GM21360 (cell line): ENCODE results near the gene RUFY3.
"Not testable (repeated sequence)": the region's sequence is repeated elsewhere in the genome, so short reads cannot be mapped to it uniquely, and the experiment has no call there.

Experiments used
- ATAC-seq: cut with Tn5 transposase; IDR thresholded peaks from one replicate; pipeline ENCODE4 v1.9.1; 2021; ENCODE audit warnings: mild to moderate bottlenecking, moderate library complexity; ENCODE audit not compliant: unreplicated experiment

RUFY3 gene

GRCh38 chr4:70769396-70769795 lies 47.6 kb downstream of the RUFY3 start:
- not testable (repeated sequence) for ATAC-seq

- ATAC-seq: peak; percentile 57
Observed at GRCh38 chr4:70772929-70773555, 51.3 kb downstream of the RUFY3 start.

GRCh38 chr4:70778888-70779422 lies 57.2 kb downstream of the RUFY3 start:
- ATAC-seq: no peak

GRCh38 chr4:70783096-70783495 lies 61.3 kb downstream of the RUFY3 start:
- ATAC-seq: no peak

GRCh38 chr4:70787496-70787895 lies 65.7 kb downstream of the RUFY3 start:
- no peak for ATAC-seq

- no peak for ATAC-seq
Observed at GRCh38 chr4:70788733-70789132, 67.0 kb downstream of the RUFY3 start.

GRCh38 chr4:70793626-70794025 lies 71.9 kb downstream of the RUFY3 start:
- ATAC-seq: no peak

- ATAC-seq: peak; percentile 70
Observed at GRCh38 chr4:70801265-70801809, 79.6 kb downstream of the RUFY3 start.

GRCh38 chr4:70802928-70803580 lies 81.3 kb downstream of the RUFY3 start:
- no peak for ATAC-seq

GRCh38 chr4:70808151-70808550 lies 86.4 kb downstream of the RUFY3 start:
- no peak for ATAC-seq

- ATAC-seq: no peak
Observed at GRCh38 chr4:70815370-70815769, 93.6 kb downstream of the RUFY3 start.

GRCh38 chr4:70816894-70817293 lies 95.1 kb downstream of the RUFY3 start:
- no peak for ATAC-seq

- ATAC-seq: no peak
Observed at GRCh38 chr4:70818173-70818855, 96.5 kb downstream of the RUFY3 start.

GRCh38 chr4:70818921-70819320 lies 97.2 kb downstream of the RUFY3 start:
- ATAC-seq: no peak

- no peak for ATAC-seq
Observed at GRCh38 chr4:70829015-70829414, 107.3 kb downstream of the RUFY3 start.

GRCh38 chr4:70829492-70829891 lies 107.7 kb downstream of the RUFY3 start:
- ATAC-seq: no peak

GRCh38 chr4:70830054-70830453 lies 108.3 kb downstream of the RUFY3 start:
- no peak for ATAC-seq

- no peak for ATAC-seq
Observed at GRCh38 chr4:70831293-70831692, 109.5 kb downstream of the RUFY3 start.

- no peak for ATAC-seq
Observed at GRCh38 chr4:70833675-70834074, 111.9 kb downstream of the RUFY3 start.

GRCh38 chr4:70836081-70836480 lies 114.3 kb downstream of the RUFY3 start:
- ATAC-seq: no peak

GRCh38 chr4:70838204-70838603 lies 116.4 kb downstream of the RUFY3 start:
- ATAC-seq: no peak
